Transverse colon (tissue), 4 donors: Measurements from ENCODE around the gene CAMK2B. TPM values are rescaled to one million over a fixed set of nuclear protein-coding genes. Genes with fewer than 3 reads are reported as not detected.

Experiments
- DNase-seq: peaks from one replicate; pipeline ENCODE4 v3.0.0-alpha.2; 2019
- H3K27ac ChIP-seq, 4 donors: fragments of 200-600 bp; sonication (generic); 2 replicates each; pipeline ENCODE4 v1.5.1; 2016 to 2018; ENCODE audit warnings: inconsistent platforms in 4 of 4
- H3K27me3 ChIP-seq: fragments of 200-600 bp; sonication (generic); 2 replicates; pipeline ENCODE4 v1.5.1; 2017; ENCODE audit warnings: inconsistent platforms
- H3K36me3 ChIP-seq, 4 donors: fragments of 200-600 bp; sonication (generic); 2 replicates each; pipeline ENCODE4 v1.5.1; 2017 to 2019; ENCODE audit warnings: inconsistent platforms in 4 of 4
- H3K4me1 ChIP-seq, 4 donors: fragments of 200-600 bp; sonication (generic); 2 replicates each; pipeline ENCODE4 v1.5.1; 2017 to 2020; ENCODE audit warnings: inconsistent platforms in 4 of 4
- H3K4me3 ChIP-seq, 4 donors: fragments of 200-600 bp; sonication (generic); 1 replicate in 1 of 4; 2 replicates in 3 of 4; pipeline versions ENCODE4 v1.5.1 to v1.6.1; 2017 to 2019; ENCODE audit warnings: inconsistent platforms in 4 of 4
- H3K9me3 ChIP-seq, 2 donors: fragments of 200-600 bp; sonication (generic); 2 replicates each; pipeline ENCODE4 v1.5.1; 2017 to 2019; ENCODE audit warnings: inconsistent platforms in 2 of 2
- EP300 ChIP-seq: sonication (generic); formaldehyde crosslinking; IDR thresholded peaks from one replicate; pipeline ENCODE4 v1.6.1; 2017; ENCODE audit warnings: antibody characterized with exemption, low read depth
- POLR2A ChIP-seq: fragments of 450-650 bp; IDR thresholded peaks from one replicate; pipeline ENCODE4 v1.6.1; 2016; ENCODE audit warnings: antibody characterized with exemption, mild to moderate bottlenecking, moderate library complexity
- POLR2AphosphoS5 ChIP-seq, 3 donors: sonication (generic); formaldehyde crosslinking; IDR thresholded peaks; one replicate each; pipeline ENCODE4 v1.6.1; 2016; ENCODE audit warnings: antibody characterized with exemption in 3 of 3
- WGBS, 2 donors: methylation state at CpG; one replicate each; pipeline ENCODE4 v1.1.5; 2018; ENCODE audit warnings: low coverage in 1 of 2; 5-methylcytosine and 5-hydroxymethylcytosine counted together
- in situ Hi-C, 4 donors: fragments of 200-750 bp; cut with MboI; loops; one replicate each; pipeline versions ENCODE4 v1.15.0 to v1.15.1; 2017; ENCODE audit warnings: low sequenced_read_pairs in 3 of 4, low pct_ligation_motif_present in 1 of 4, low pct_unique_long_range_greater_than_20kb in 1 of 4
- intact Hi-C: fragments of 100-400 bp; cut with DNase I; formaldehyde crosslinking; loops from one replicate; pipeline ENCODE4 v1.15.1; 2023; ENCODE audit warnings: low total_unique reads
- total RNA-seq, 4 donors: library from RNA; depleted of rRNA; stranded (reverse); fragments of >200 nt; gene quantifications; one replicate each; pipeline ENCODE4 v1.1.0, GENCODE V29; 2016
- TF ChIP-seq, protein P1 (sequence below), 5 experiments: fragments of 200-600 bp in 3 of 5; fragments of 450-650 bp in 2 of 5; sonication (generic) in 3 of 5; IDR thresholded peaks; 1 replicate in 2 of 5; 2 replicates in 3 of 5; pipeline ENCODE4 v1.5.1; 2016 to 2017; ENCODE audit warnings: antibody characterized with exemption in 5 of 5, inconsistent platforms in 3 of 5, mild to moderate bottlenecking in 2 of 5, moderate library complexity in 1 of 5

The CAMK2B gene
- total RNA-seq, 4 donors from 2014 or later: 0.16 to 2.8 (median 0.27) TPM; not detected in 1

DNA sequence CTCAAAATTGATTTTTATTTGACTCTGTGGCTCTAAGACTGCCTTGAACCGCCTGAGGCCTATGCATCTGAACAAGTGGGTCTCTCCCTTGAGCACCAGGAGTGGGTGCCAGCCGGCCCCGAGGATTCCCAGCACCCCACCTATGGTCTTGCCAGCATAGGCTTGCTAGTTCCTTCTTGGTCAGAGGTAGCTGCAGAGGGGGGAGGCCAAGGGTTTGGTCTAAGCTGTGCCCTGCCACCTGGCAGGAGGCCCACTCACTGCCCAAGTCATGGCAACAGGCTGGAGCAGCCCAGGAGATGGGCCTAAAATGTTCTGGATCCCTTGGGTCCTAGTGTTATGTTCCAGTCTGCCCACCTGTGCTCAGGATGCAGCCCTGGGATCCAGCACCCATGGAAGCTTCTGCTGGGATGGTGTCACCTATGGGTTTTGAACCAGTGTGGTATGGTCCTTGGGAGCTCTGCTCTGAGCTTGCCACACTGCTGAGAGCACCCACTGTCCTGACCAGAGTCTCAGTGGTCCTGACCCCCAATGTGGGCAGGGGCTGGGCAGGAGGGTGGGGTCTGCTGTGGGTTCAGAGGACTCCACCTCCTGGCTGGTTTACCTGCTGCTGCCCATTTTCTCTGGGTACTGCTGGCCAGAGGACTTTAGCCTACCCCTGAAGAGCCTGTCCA, 112.1 kb downstream of the CAMK2B start:
- intact Hi-C loops (no loop called here), in situ Hi-C loops (no loop called here)
- WGBS, 2 donors: 93% methylated on average over 3 of the region's 3 CpGs; no CpG with 5 or more reads in 1 of the 2 donors
- no peak for DNase-seq
- Histone ChIP-seq H3K4me3 (no peak overlapping the region), H3K9me3 (no peaks in the 10 kb centered on the region), H3K4me1 (no peaks in the 10 kb centered on the region), H3K36me3 (peaks cover 0 to 44% (median 21%) of the 10 kb centered on the region in 4 donors), H3K27ac (no peak overlapping the region), H3K27me3 (no peaks in the 10 kb centered on the region)
- no peak for TF ChIP-seq POLR2A
- TF ChIP-seq POLR2AphosphoS5 (IDR thresholded peaks at IDR 0.05): no peak
- no peak for TF ChIP-seq EP300
- TF ChIP-seq, protein P1, sequence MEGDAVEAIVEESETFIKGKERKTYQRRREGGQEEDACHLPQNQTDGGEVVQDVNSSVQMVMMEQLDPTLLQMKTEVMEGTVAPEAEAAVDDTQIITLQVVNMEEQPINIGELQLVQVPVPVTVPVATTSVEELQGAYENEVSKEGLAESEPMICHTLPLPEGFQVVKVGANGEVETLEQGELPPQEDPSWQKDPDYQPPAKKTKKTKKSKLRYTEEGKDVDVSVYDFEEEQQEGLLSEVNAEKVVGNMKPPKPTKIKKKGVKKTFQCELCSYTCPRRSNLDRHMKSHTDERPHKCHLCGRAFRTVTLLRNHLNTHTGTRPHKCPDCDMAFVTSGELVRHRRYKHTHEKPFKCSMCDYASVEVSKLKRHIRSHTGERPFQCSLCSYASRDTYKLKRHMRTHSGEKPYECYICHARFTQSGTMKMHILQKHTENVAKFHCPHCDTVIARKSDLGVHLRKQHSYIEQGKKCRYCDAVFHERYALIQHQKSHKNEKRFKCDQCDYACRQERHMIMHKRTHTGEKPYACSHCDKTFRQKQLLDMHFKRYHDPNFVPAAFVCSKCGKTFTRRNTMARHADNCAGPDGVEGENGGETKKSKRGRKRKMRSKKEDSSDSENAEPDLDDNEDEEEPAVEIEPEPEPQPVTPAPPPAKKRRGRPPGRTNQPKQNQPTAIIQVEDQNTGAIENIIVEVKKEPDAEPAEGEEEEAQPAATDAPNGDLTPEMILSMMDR (IDR thresholded peaks at IDR 0.05): no peak

DNA sequence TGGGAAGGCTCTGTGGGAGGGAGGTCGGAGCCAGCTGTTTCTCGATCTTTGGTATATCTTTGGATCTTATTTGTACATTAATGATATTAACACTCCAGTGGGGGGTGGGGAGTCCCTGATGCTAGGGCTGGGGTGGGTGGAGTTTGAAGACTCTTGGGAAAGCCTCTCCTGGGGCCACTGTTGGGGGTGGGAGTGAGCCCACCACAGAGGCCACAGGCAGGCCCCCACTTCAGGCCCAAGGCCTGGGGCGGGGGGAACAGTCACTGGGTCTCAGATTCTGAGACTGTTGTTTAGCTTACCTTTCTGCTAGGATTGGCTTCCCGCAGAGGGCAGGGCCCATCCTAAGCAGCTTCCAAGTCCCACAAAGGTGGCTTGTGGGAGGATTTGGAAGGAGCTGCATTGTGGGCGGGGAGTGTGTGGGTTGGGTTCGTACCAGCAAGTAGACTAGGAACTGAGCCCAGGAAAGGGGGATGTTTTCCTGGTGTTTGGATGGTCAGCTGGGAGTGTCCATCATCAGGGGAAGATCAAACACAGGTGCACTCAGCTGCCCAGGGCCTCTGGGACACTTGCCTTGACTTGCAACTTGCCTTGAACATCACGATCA, 112.7 kb downstream of the CAMK2B start:
- Histone ChIP-seq H3K36me3 (peaks cover 0 to 51% (median 24%) of the 10 kb centered on the region in 4 donors), H3K4me1 (no peaks in the 10 kb centered on the region), H3K27ac (no peak overlapping the region), H3K9me3 (no peaks in the 10 kb centered on the region), H3K27me3 (no peaks in the 10 kb centered on the region), H3K4me3 (no peak overlapping the region)
- no peak for DNase-seq
- 77% methylated on average over 7 of the region's 7 CpGs; no CpG with 5 or more reads in 1 of the 2 donors for WGBS, 2 donors
- TF ChIP-seq POLR2A (no peak), POLR2AphosphoS5 (IDR thresholded peaks at IDR 0.05) (no peak), EP300 (no peak)
- TF ChIP-seq, protein P1 (IDR thresholded peaks at IDR 0.05): no peak
- in situ Hi-C loops: no loop called here
- intact Hi-C loops: no loop called here

DNA sequence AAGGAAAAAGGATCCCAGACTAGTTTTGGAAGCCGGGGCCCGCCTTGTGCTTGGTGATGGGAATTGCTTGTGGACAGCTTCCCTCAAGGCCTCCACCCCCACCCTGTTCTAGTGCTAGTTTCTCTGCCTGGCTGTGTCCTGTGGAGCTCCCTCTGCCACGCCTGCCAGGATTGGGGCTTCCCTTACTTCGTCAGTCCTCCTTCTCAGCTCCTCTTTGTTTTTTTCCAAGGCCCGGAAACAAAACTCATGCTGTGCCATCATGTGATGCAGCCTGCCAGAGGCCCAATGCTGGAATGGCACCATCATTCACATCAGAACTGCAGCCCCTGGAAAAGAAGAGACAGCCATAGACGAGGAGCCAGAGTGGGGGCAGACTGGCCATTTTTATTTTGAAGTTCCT, 113.4 kb downstream of the CAMK2B start:
- Histone ChIP-seq H3K4me3 (no peak overlapping the region), H3K36me3 (peaks cover 0 to 58% (median 28%) of the 10 kb centered on the region in 4 donors), H3K9me3 (no peaks in the 10 kb centered on the region), H3K27me3 (no peaks in the 10 kb centered on the region), H3K4me1 (no peaks in the 10 kb centered on the region), H3K27ac (no peak overlapping the region)
- in situ Hi-C loops (no loop called here), intact Hi-C loops (no loop called here)
- no peak for DNase-seq
- WGBS, 2 donors: 61 to 87% methylated on average over 3 to 6 of the region's 6 CpGs
- TF ChIP-seq EP300 (no peak), POLR2A (no peak), POLR2AphosphoS5 (IDR thresholded peaks at IDR 0.05) (no peak)
- TF ChIP-seq, protein P1 (IDR thresholded peaks at IDR 0.05): no peak

DNA sequence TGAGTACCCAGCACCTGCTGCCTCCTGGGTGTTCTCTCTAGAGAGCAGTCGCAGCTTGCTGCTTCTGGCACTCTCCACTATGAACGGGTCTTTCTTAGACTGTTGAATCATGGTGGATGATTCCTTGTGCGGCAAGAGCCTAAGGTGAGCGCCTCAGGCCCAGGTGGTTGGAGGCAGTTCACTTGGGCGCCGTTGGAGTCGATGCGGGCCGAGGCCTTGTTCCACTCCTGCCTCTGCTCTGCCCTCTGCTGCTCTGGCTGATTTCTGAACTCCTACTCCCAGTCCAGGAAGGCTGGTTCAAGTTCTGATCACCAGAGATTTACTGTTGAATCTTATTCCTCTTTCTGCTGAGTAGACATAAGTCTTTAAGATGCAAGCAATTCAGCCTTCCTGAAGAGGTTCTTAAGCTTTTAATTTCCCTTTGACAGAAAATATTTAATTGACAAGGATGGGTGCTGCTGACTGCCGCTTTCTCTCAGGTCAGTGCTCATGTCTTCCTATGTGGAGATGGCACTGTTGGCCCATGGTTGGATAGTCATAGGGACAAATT, 114.2 kb downstream of the CAMK2B start:
- in situ Hi-C loops (no loop called here), intact Hi-C loops (no loop called here)
- H3K36me3 ChIP-seq: peaks cover 0 to 66% (median 32%) of the 10 kb centered on the region in 4 donors
- H3K4me1 ChIP-seq: no peaks in the 10 kb centered on the region
- WGBS, 2 donors: 90% methylated on average over 10 of the region's 10 CpGs; no CpG with 5 or more reads in 1 of the 2 donors
- H3K4me3 ChIP-seq: no peak overlapping the region
- DNase-seq: no peak
- H3K27me3 ChIP-seq: no peaks in the 10 kb centered on the region
- no peak overlapping the region for H3K27ac ChIP-seq
- H3K9me3 ChIP-seq: no peaks in the 10 kb centered on the region
- TF ChIP-seq POLR2AphosphoS5 (IDR thresholded peaks at IDR 0.05): no peak
- TF ChIP-seq EP300: no peak
